Stomach (tissue), 9 donors: ENCODE results near the gene AP1B1. TPM values are rescaled to one million over a fixed set of nuclear protein-coding genes. Genes with fewer than 3 reads are reported as not detected.

Experiments used
- DNase-seq, 2 donors: peaks; one replicate each; pipeline versions ENCODE4 v3.0.0 to v3.0.0-alpha.2; 2013 to 2019
- H3K27ac ChIP-seq, 5 donors: fragments of 200-600 bp in 4 of 5; sonication (generic) in 4 of 5; one replicate each; pipeline ENCODE4 v1.5.1; 2013 to 2019; ENCODE audit warnings: mild to moderate bottlenecking in 1 of 5, moderate library complexity in 1 of 5
- H3K27me3 ChIP-seq, 3 donors: fragments of 200-600 bp; sonication (generic); one replicate each; pipeline ENCODE4 v1.5.1; 2017 to 2019; ENCODE audit warnings: mixed run types in 1 of 3
- H3K36me3 ChIP-seq, 4 donors: fragments of 200-600 bp; sonication (generic); 1 replicate in 3 of 4; 2 replicates in 1 of 4; pipeline ENCODE4 v1.5.1; 2016 to 2019
- H3K4me1 ChIP-seq, 4 donors: fragments of 200-600 bp; sonication (generic); one replicate each; pipeline ENCODE4 v1.5.1; 2016 to 2019
- H3K4me3 ChIP-seq, 4 donors: fragments of 200-600 bp; sonication (generic) in 3 of 4; one replicate each; pipeline ENCODE4 v1.5.1; 2016 to 2019; ENCODE audit warnings: mild to moderate bottlenecking in 1 of 4
- H3K9me3 ChIP-seq, 4 donors: fragments of 200-600 bp; sonication (generic); one replicate each; pipeline ENCODE4 v1.5.1; 2016 to 2019
- EP300 ChIP-seq: sonication (generic); formaldehyde crosslinking; IDR thresholded peaks from one replicate; pipeline ENCODE4 v1.6.1; 2017; ENCODE audit warnings: antibody characterized with exemption
- POLR2A ChIP-seq, 4 donors: fragments of 450-650 bp; IDR thresholded peaks; one replicate each; pipeline ENCODE4 v1.6.1; 2016; ENCODE audit warnings: antibody characterized with exemption in 4 of 4, control low read depth in 2 of 4, mild to moderate bottlenecking in 1 of 4, moderate library complexity in 1 of 4
- POLR2AphosphoS5 ChIP-seq, 3 donors: sonication (generic); formaldehyde crosslinking; IDR thresholded peaks; one replicate each; pipeline ENCODE4 v1.6.1; 2016; ENCODE audit warnings: antibody characterized with exemption in 3 of 3
- WGBS, 5 donors: extraction: QIAGEN DNeasy Blood & Tissue Kit in 3 of 5; methylation state at CpG; one replicate each; pipeline versions ENCODE4 v1.1.5 to v1.1.7; 2013 to 2018; 5-methylcytosine and 5-hydroxymethylcytosine counted together
- intact Hi-C: fragments of 100-400 bp; cut with DNase I; formaldehyde crosslinking; loops from one replicate; pipeline ENCODE4 v1.15.1; 2023; ENCODE audit warnings: low total_unique reads
- polyA plus RNA-seq, 3 donors: library from polyadenylated mRNA; stranded (reverse); fragments of 200-250 nt; gene quantifications; one replicate each; pipeline ENCODE4 v1.2.3, GENCODE V29; 2013
- total RNA-seq, 5 donors: library from RNA; depleted of rRNA; stranded (reverse); fragments of >200 nt; gene quantifications; one replicate each; pipeline versions ENCODE4 v1.1.0 to v1.2.3, GENCODE V29; 2014 to 2016
- TF ChIP-seq, protein P1 (sequence below), 7 experiments: fragments of 450-650 bp in 4 of 7; fragments of 200-600 bp in 3 of 7; sonication (generic) in 3 of 7; IDR thresholded peaks; one replicate each; pipeline ENCODE4 v1.5.1; 2016 to 2019; ENCODE audit warnings: antibody characterized with exemption in 7 of 7, control low read depth in 2 of 7, mild to moderate bottlenecking in 1 of 7
- donor health status: healthy with polysubstance abuse.
- donor health status: Bipolar disorder and iron deficiency.
- donor health status: healthy.

Gene AP1B1
- total and polyA plus RNA-seq, 8 donors: 19.8 to 109 (median 43.9) TPM

DNA sequence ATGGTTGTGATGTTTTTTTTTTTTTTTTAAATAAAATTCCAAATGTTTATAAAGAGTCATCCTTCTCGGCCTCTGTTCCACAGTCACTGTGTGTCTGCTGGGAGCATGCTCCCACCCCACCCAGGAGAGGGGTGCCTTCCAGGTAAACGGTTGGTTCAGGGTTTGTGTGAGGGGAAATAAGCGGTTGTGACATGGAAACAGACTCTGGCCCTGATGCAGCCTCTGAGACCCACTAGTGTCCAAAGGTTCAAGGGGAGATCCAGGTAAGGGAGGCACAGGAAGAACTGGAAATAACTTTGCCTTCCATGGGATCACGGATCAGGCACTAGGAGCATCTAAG, 87.9 kb downstream of the AP1B1 start:
- 62 to 69% (median 67%) methylated on average over 4 of the region's 4 CpGs for WGBS, 5 donors
- TF ChIP-seq POLR2A (IDR thresholded peaks at IDR 0.05) (no peak), EP300 (no peak), POLR2AphosphoS5 (IDR thresholded peaks at IDR 0.05) (no peak)
- TF ChIP-seq, protein P1, sequence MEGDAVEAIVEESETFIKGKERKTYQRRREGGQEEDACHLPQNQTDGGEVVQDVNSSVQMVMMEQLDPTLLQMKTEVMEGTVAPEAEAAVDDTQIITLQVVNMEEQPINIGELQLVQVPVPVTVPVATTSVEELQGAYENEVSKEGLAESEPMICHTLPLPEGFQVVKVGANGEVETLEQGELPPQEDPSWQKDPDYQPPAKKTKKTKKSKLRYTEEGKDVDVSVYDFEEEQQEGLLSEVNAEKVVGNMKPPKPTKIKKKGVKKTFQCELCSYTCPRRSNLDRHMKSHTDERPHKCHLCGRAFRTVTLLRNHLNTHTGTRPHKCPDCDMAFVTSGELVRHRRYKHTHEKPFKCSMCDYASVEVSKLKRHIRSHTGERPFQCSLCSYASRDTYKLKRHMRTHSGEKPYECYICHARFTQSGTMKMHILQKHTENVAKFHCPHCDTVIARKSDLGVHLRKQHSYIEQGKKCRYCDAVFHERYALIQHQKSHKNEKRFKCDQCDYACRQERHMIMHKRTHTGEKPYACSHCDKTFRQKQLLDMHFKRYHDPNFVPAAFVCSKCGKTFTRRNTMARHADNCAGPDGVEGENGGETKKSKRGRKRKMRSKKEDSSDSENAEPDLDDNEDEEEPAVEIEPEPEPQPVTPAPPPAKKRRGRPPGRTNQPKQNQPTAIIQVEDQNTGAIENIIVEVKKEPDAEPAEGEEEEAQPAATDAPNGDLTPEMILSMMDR (IDR thresholded peaks at IDR 0.05): no peak
- H3K4me3 ChIP-seq: no peak overlapping the region
- DNase-seq: no peak
- H3K27me3 ChIP-seq: no peaks in the 10 kb centered on the region
- H3K9me3 ChIP-seq: no peaks in the 10 kb centered on the region
- peaks cover 10 to 27% (median 19%) of the 10 kb centered on the region in 4 donors for H3K4me1 ChIP-seq
- intact Hi-C loops: no loop called here
- peak overlapping the region in 1 of 5 donors; percentile 8 for H3K27ac ChIP-seq
- H3K36me3 ChIP-seq: peaks cover 52 to 64% (median 62%) of the 10 kb centered on the region in 4 donors

DNA sequence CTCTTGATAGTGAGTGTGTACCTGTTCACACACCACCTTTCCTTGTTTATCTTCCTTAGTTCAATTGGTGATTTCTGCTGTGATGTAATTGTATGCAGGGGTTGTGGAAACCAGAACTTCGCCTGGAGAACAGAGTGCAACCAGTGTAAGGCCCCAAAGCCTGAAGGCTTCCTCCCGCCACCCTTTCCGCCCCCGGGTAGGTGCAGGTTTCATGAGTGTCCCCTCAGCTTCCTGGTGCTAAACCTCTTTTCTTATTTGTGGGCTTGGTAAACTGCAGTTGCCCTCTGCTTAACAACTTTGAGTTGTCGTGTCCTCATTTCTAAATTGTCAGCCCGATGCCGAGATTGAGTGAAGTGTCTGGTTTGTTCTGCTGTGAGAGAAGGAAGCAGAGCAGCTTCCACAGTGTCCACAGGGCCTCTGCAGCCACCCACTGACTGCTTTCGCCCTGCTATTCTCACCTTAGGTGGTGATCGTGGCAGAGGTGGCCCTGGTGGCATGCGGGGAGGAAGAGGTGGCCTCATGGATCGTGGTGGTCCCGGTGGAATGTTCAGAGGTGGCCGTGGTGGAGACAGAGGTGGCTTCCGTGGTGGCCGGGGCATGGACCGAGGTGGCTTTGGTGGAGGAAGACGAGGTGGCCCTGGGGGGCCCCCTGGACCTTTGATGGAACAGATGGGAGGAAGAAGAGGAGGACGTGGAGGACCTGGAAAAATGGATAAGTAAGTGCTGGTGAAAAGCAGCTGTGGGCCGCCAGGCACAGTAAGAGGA, 89.1 kb downstream of the AP1B1 start:
- H3K27ac ChIP-seq: no peak overlapping the region
- H3K27me3 ChIP-seq: no peaks in the 10 kb centered on the region
- WGBS, 5 donors: 82 to 90% (median 87%) methylated on average over 19 of the region's 19 CpGs
- TF ChIP-seq EP300: no peak
- TF ChIP-seq, protein P1 (IDR thresholded peaks at IDR 0.05): no peak
- TF ChIP-seq POLR2AphosphoS5 (IDR thresholded peaks at IDR 0.05): no peak
- no peak for TF ChIP-seq POLR2A (IDR thresholded peaks at IDR 0.05)
- H3K4me3 ChIP-seq: no peak overlapping the region
- DNase-seq: no peak
- H3K36me3 ChIP-seq: peaks cover 63 to 75% (median 73%) of the 10 kb centered on the region in 4 donors
- H3K9me3 ChIP-seq: no peaks in the 10 kb centered on the region
- H3K4me1 ChIP-seq: peaks cover 10 to 24% (median 18%) of the 10 kb centered on the region in 4 donors
- intact Hi-C loops: no loop called here

DNA sequence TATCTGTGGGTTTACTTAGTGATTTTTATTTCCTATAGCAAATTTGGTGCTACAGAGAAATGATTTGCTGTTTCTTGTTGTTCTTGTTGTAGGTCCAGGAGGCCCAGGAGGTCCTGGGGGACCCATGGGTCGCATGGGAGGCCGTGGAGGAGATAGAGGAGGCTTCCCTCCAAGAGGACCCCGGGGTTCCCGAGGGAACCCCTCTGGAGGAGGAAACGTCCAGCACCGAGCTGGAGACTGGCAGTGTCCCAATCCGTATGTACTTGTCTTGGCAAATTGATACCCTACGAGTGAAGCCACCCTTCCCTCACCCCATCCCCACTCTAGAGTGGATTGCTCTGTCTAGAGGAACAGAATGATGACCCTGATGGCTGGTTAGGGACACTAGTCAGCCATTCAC, 89.7 kb downstream of the AP1B1 start:
- WGBS, 5 donors: 74 to 88% (median 82%) methylated on average over 7 to 8 of the region's 8 CpGs
- no peak for DNase-seq

DNA sequence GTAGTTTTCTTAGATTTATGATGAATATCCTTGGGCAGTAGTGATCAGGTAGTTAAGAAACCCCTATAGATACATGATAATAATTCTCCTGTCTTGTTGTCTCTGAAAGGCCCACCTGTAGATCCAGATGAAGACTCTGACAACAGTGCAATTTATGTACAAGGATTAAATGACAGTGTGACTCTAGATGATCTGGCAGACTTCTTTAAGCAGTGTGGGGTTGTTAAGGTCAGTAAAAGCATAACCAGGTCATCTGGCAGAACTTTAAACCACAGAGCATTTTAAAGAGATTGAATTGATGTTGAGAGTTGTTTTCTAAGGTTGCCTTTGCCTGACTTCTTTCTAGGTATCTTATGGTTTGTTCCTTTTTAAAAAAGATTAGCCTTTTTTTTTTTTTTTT, 96.0 kb downstream of the AP1B1 start:
- TF ChIP-seq, protein P1 (IDR thresholded peaks at IDR 0.05): no peak
- TF ChIP-seq POLR2AphosphoS5 (IDR thresholded peaks at IDR 0.05) (no peak), EP300 (no peak), POLR2A (IDR thresholded peaks at IDR 0.05) (no peak)
- Histone ChIP-seq H3K4me3 (no peak overlapping the region), H3K27me3 (no peaks in the 10 kb centered on the region), H3K27ac (no peak overlapping the region), H3K36me3 (peaks cover 87 to 100% (median 100%) of the 10 kb centered on the region in 4 donors), H3K4me1 (peaks cover 0 to 27% (median 8%) of the 10 kb centered on the region in 4 donors), H3K9me3 (no peaks in the 10 kb centered on the region)
- intact Hi-C loops: no loop called here
- DNase-seq: no peak

More for the DNA sequence above, 89.7 kb downstream of the AP1B1 start:
- H3K27ac ChIP-seq: no peak overlapping the region
- peaks cover 70 to 82% (median 80%) of the 10 kb centered on the region in 4 donors for H3K36me3 ChIP-seq
- no peaks in the 10 kb centered on the region for H3K27me3 ChIP-seq
- intact Hi-C loops: no loop called here
- H3K4me1 ChIP-seq: peaks cover 10 to 19% (median 17%) of the 10 kb centered on the region in 4 donors
- no peaks in the 10 kb centered on the region for H3K9me3 ChIP-seq
- no peak overlapping the region for H3K4me3 ChIP-seq
- TF ChIP-seq POLR2A (IDR thresholded peaks at IDR 0.05): no peak
- TF ChIP-seq EP300: no peak
- TF ChIP-seq, protein P1 (IDR thresholded peaks at IDR 0.05): no peak
- TF ChIP-seq POLR2AphosphoS5 (IDR thresholded peaks at IDR 0.05): no peak
